SK-N-SH treated with all-trans-retinoic acid at 6 μM for 48 hours (cell line): ENCODE data around the gene EHD4.

Experiments
- ATAC-seq: fragments of 200-7000 bp; cut with Tn5 transposase; 3 replicates; pipeline ENCODE4 v1.9.1; 2020; ENCODE audit warnings: mild to moderate bottlenecking, moderate library complexity
- ARNTL ChIP-seq: fragments of 450-650 bp; formaldehyde crosslinking; IDR thresholded peaks from 2 replicates; pipeline ENCODE4 v1.5.0; 2020; ENCODE audit warnings: low read depth, mild to moderate bottlenecking, moderate library complexity, borderline replicate concordance
- BACH2 ChIP-seq: fragments of 250-450 bp; sonication (Bioruptor Pico); IDR thresholded peaks from 2 replicates; pipeline ENCODE4 v1.9.0; 2021; ENCODE audit warnings: mild to moderate bottlenecking, borderline replicate concordance
- CSDC2 ChIP-seq: fragments of 250-450 bp; sonication (Bioruptor Pico); IDR thresholded peaks from 2 replicates; pipeline ENCODE4 v1.5.0; 2020; ENCODE audit warnings: mild to moderate bottlenecking, moderate library complexity
- GLIS3 ChIP-seq: fragments of 250-450 bp; sonication (Bioruptor Pico); IDR thresholded peaks from 2 replicates; pipeline ENCODE4 v1.5.0; 2020; ENCODE audit warnings: mild to moderate bottlenecking, moderate library complexity
- RARB ChIP-seq: fragments of 250-450 bp; sonication (Bioruptor Pico); IDR thresholded peaks from 2 replicates; pipeline ENCODE4 v1.8.0; 2021; ENCODE audit warnings: mild to moderate bottlenecking, moderate library complexity
- SNAI2 ChIP-seq: fragments of 250-450 bp; sonication (Bioruptor Pico); IDR thresholded peaks from 2 replicates; pipeline ENCODE4 v1.5.0; 2020; ENCODE audit warnings: mild to moderate bottlenecking, moderate library complexity
- ZC3H10 ChIP-seq: fragments of 250-450 bp; sonication (Bioruptor Pico); IDR thresholded peaks from 2 replicates; pipeline ENCODE4 v1.5.1; 2021; ENCODE audit warnings: mild to moderate bottlenecking, moderate library complexity
- ZFP3 ChIP-seq: fragments of 250-450 bp; sonication (Bioruptor Pico); IDR thresholded peaks from 2 replicates; pipeline ENCODE4 v1.5.0; 2020; ENCODE audit warnings: mild to moderate bottlenecking, moderate library complexity
- ZFP30 ChIP-seq: fragments of 450-650 bp; formaldehyde crosslinking; IDR thresholded peaks from 2 replicates; pipeline ENCODE4 v1.5.0; 2022; ENCODE audit warnings: mild to moderate bottlenecking, moderate library complexity
- ZNF565 ChIP-seq: fragments of 450-650 bp; formaldehyde crosslinking; conservative IDR thresholded peaks from 2 replicates; pipeline ENCODE4 v1.5.0; 2020; ENCODE audit warnings: low read depth, mild to moderate bottlenecking, moderate library complexity
- TF ChIP-seq, protein P1 (sequence below): fragments of 250-450 bp; sonication (Bioruptor Pico); IDR thresholded peaks from 2 replicates; pipeline ENCODE4 v1.5.0; 2020; ENCODE audit warnings: mild to moderate bottlenecking, moderate library complexity
- TF ChIP-seq, protein P2 (sequence below): fragments of 250-450 bp; sonication (Bioruptor Pico); IDR thresholded peaks from 2 replicates; pipeline ENCODE4 v1.8.0; 2021; ENCODE audit warnings: low read depth, mild to moderate bottlenecking, moderate library complexity, borderline replicate concordance
- TF ChIP-seq, protein P3 (sequence below): fragments of 250-450 bp; sonication (Bioruptor Pico); IDR thresholded peaks from 2 replicates; pipeline ENCODE4 v1.5.1; 2021; ENCODE audit warnings: mild to moderate bottlenecking, moderate library complexity
- TF ChIP-seq, protein P4 (sequence below): fragments of 250-450 bp; sonication (Bioruptor Pico); IDR thresholded peaks from 2 replicates; pipeline ENCODE4 v1.8.0; 2020; ENCODE audit warnings: mild to moderate bottlenecking, moderate library complexity, borderline replicate concordance

EHD4 gene

DNA sequence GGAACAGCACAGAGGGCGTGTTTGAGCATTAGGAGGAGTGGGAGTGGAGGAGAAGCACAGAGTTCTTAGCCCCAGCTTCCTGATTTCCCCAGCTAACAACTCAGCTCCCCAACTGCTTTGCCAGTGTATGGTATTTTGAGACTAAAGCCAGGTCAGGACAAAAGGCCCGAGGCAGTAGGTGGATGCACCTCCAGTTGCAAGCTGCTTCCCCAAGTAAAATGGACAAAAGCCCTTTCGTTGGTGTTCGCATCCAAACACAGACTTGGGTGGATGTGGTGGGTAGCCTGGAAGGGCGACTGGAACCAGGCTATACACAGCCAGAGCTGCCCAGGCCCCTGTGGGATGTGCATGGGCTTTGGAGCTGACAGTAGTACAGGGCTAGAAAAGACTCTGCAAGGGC is 12.3 kb upstream of the EHD4 start:
- no peak for ATAC-seq
- TF ChIP-seq, protein P1, sequence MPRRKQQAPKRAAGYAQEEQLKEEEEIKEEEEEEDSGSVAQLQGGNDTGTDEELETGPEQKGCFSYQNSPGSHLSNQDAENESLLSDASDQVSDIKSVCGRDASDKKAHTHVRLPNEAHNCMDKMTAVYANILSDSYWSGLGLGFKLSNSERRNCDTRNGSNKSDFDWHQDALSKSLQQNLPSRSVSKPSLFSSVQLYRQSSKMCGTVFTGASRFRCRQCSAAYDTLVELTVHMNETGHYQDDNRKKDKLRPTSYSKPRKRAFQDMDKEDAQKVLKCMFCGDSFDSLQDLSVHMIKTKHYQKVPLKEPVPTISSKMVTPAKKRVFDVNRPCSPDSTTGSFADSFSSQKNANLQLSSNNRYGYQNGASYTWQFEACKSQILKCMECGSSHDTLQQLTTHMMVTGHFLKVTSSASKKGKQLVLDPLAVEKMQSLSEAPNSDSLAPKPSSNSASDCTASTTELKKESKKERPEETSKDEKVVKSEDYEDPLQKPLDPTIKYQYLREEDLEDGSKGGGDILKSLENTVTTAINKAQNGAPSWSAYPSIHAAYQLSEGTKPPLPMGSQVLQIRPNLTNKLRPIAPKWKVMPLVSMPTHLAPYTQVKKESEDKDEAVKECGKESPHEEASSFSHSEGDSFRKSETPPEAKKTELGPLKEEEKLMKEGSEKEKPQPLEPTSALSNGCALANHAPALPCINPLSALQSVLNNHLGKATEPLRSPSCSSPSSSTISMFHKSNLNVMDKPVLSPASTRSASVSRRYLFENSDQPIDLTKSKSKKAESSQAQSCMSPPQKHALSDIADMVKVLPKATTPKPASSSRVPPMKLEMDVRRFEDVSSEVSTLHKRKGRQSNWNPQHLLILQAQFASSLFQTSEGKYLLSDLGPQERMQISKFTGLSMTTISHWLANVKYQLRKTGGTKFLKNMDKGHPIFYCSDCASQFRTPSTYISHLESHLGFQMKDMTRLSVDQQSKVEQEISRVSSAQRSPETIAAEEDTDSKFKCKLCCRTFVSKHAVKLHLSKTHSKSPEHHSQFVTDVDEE (CRISPR knock-in tag) = no peak
- TF ChIP-seq SNAI2 (CRISPR knock-in tag) (no peak), GLIS3 (CRISPR knock-in tag) (no peak), CSDC2 (CRISPR knock-in tag) (no peak), ZFP3 (CRISPR knock-in tag) (no peak), ZFP30 (CRISPR knock-in tag) (no peak), ZNF565 (CRISPR knock-in tag) (no peak), RARB (no peak)
- TF ChIP-seq, protein P2, sequence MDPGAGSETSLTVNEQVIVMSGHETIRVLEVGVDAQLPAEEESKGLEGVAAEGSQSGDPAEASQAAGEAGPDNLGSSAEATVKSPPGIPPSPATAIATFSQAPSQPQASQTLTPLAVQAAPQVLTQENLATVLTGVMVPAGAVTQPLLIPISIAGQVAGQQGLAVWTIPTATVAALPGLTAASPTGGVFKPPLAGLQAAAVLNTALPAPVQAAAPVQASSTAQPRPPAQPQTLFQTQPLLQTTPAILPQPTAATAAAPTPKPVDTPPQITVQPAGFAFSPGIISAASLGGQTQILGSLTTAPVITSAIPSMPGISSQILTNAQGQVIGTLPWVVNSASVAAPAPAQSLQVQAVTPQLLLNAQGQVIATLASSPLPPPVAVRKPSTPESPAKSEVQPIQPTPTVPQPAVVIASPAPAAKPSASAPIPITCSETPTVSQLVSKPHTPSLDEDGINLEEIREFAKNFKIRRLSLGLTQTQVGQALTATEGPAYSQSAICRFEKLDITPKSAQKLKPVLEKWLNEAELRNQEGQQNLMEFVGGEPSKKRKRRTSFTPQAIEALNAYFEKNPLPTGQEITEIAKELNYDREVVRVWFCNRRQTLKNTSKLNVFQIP = no peak
- TF ChIP-seq, protein P3, sequence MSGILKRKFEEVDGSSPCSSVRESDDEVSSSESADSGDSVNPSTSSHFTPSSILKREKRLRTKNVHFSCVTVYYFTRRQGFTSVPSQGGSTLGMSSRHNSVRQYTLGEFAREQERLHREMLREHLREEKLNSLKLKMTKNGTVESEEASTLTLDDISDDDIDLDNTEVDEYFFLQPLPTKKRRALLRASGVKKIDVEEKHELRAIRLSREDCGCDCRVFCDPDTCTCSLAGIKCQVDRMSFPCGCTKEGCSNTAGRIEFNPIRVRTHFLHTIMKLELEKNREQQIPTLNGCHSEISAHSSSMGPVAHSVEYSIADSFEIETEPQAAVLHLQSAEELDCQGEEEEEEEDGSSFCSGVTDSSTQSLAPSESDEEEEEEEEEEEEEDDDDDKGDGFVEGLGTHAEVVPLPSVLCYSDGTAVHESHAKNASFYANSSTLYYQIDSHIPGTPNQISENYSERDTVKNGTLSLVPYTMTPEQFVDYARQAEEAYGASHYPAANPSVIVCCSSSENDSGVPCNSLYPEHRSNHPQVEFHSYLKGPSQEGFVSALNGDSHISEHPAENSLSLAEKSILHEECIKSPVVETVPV (CRISPR knock-in tag) = no peak
- TF ChIP-seq, protein P4, sequence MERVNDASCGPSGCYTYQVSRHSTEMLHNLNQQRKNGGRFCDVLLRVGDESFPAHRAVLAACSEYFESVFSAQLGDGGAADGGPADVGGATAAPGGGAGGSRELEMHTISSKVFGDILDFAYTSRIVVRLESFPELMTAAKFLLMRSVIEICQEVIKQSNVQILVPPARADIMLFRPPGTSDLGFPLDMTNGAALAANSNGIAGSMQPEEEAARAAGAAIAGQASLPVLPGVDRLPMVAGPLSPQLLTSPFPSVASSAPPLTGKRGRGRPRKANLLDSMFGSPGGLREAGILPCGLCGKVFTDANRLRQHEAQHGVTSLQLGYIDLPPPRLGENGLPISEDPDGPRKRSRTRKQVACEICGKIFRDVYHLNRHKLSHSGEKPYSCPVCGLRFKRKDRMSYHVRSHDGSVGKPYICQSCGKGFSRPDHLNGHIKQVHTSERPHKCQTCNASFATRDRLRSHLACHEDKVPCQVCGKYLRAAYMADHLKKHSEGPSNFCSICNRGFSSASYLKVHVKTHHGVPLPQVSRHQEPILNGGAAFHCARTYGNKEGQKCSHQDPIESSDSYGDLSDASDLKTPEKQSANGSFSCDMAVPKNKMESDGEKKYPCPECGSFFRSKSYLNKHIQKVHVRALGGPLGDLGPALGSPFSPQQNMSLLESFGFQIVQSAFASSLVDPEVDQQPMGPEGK (CRISPR knock-in tag) = no peak
- TF ChIP-seq, all 23 proteins: peak for 0

DNA sequence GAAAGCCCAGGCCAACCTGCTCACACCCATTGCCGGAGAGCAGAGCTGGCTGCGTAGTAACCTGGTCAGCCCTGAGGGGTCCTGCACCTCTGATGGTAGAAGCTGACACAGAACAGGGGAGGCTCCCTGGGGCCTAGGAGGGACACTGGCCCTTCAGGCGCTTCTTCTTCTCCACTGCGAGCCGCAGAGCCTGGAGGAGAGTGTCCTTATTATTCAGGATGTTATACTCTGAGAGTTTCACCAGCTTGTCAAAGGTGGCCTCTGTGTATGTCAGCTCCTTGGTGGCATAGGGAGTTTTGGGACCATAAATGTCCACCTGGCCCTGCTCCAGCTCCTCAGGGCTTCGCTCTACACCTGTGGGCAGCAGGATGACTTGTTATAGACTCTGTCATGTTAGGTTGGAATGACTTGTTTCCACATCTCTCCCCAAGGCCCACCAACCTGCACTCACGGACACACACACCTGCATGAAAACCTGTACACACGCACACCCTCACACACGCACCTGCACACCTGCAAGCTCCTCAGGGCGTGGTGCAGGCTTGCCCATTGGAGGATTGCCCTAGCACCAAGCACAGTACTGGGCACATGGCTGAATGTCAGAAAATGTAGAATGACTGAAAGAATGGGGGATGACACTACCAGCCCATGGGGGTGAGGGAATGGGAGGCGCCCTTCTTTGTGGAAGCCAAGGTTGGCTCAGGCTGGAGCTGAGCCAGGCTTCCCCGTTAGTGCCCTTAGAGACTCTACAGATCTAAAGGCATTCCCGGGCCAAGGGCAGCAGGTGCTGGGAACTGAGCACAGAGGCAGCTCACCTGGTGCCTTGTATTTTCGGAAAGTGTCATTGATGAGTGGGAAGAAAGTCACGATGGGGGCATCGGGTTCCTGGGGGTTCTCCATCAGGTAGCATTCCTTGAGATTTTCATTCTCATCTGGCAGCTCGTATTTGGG is 11.5 kb upstream of the EHD4 start:
- TF ChIP-seq SNAI2 (CRISPR knock-in tag) (no peak), BACH2 (CRISPR knock-in tag) (no peak)
- TF ChIP-seq, protein P1 (CRISPR knock-in tag) = no peak
- ATAC-seq = no peak

DNA sequence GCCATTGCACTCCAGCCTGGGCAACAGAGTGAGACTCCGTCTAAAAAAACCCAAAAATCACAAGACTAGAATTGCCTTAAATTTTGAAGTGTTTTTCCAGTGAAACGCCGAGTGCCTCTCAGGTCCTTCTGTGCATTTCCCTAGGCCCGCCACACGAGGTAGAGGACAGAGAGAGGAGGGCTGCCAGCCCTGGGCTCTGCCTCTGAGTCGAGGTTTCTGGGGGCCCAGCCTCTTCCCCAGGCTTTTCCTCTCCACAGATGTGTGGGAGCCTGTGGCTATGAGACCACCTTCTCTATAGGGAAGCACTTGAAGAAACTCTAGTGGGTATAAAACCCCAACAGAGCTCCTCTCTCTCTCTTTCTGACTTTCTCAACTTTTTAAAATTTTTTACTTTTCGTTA is 10.9 kb upstream of the EHD4 start:
- ATAC-seq = no peak
- TF ChIP-seq BACH2 (CRISPR knock-in tag) (no peak), SNAI2 (CRISPR knock-in tag) (no peak), ZC3H10 (no peak), ZFP30 (CRISPR knock-in tag) (no peak), ARNTL (CRISPR knock-in tag) (no peak)
- TF ChIP-seq, protein P3 (CRISPR knock-in tag) = no peak
